ENCODE data around the gene UCP3.
"Not testable (repeated sequence)": the region's sequence is repeated elsewhere in the genome, so short reads cannot be mapped to it uniquely, and the experiment has no call there.

Gene UCP3

GRCh38 chr11:73999581-74000306 lies 9.1 kb downstream of the UCP3 start:
- no peak for DNase-seq

GRCh38 chr11:73998846-73999575 lies 9.9 kb downstream of the UCP3 start:
- DNase-seq: no peak

- no peak for DNase-seq
These were observed 11.6 kb downstream of the UCP3 start for GRCh38 chr11:73997120-73997770.

DNA sequence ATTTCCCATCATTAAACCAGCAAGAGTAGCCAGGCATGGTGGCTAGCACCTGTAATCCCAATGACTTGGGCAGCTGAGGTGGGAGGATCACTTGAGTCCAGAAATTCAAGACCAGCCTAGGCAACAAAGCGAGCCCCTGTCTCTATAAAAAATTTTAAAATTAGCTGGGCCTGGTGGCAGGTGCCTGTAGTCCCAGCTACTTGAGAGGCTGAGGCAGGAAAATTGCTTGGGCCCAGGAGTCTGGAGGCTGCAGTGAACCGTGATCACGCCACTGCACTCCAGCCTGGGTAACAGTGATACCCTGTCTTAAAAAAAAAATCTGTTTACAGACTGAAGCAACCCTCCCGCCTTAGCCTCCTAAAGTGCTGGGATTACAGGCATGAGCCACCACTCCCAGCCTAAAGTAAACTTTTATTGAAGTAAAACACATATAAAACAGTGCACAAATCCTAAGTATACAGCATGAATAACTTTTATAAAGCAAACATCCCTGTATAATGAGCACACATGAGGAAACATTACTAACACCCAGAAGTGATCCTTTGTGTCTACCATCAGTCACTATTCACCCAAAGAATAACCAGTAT lies 12.6 kb downstream of the UCP3 start:
- no peak for DNase-seq

DNA sequence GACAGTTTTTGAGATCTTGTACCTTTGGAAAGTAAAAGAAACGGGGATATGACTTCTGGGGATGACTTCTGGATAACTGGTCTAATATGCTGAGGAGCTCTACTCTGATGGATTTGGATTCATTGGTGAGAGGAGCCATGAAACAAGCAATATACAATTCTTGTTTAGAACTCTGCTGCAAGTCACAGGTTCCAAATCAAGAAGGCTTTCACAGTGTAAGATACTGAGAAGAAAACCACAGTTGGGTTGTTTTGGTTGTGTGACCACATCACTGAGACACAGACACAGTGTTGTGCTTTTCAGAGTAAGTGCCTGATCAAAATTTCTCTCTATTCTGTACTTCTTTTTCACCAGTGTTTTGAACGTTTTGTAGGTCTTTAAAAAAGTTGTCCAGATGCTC lies 13.2 kb downstream of the UCP3 start:
- no peak for DNase-seq

- no peak for DNase-seq
These were observed 13.6 kb downstream of the UCP3 start for GRCh38 chr11:73995247-73995646.

GRCh38 chr11:73991471-73992006 lies 17.3 kb downstream of the UCP3 start:
- no peak for DNase-seq

- no peak for DNase-seq
These were observed 18.2 kb downstream of the UCP3 start for GRCh38 chr11:73990730-73991129.

DNA sequence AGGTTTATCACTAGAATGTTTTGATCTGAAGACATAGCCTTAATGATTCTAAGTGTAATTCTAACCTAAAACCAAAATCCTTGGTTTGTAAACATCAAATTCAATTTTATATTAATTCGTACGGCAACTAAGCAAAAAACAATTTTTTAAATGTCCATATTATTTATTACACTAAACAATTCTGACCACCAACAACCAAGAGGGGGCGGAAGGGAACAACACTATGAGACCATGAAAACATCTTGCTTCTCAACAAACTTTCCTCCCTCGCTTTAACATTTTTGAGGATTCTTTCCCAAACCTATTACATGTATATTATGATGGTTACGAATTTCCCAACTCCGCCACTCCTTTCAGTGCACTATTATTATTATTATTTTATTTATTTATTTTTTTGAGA lies 19.7 kb downstream of the UCP3 start:
- DNase-seq: no peak

DNA sequence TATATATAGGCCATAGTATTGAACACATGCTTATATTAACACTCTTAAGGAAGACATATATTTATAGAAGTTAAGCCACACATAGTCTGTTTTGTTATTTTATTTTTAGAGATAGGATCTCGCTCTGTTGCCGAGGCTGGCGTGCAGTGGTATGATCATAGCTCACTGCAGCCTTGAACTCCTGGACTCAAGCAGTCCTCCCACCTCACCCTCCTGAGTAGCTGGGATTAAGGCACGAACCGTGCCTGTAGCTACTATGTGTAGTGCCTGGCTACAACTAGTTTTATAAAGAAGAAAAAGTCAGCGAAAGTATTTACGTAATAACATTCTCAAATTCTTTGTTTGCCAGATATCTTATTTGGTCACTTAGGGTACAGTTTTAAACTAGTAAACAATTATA lies 20.7 kb downstream of the UCP3 start:
- DNase-seq: no peak

GRCh38 chr11:73985661-73986060 lies 23.2 kb downstream of the UCP3 start:
- DNase-seq: not testable (repeated sequence)

DNA sequence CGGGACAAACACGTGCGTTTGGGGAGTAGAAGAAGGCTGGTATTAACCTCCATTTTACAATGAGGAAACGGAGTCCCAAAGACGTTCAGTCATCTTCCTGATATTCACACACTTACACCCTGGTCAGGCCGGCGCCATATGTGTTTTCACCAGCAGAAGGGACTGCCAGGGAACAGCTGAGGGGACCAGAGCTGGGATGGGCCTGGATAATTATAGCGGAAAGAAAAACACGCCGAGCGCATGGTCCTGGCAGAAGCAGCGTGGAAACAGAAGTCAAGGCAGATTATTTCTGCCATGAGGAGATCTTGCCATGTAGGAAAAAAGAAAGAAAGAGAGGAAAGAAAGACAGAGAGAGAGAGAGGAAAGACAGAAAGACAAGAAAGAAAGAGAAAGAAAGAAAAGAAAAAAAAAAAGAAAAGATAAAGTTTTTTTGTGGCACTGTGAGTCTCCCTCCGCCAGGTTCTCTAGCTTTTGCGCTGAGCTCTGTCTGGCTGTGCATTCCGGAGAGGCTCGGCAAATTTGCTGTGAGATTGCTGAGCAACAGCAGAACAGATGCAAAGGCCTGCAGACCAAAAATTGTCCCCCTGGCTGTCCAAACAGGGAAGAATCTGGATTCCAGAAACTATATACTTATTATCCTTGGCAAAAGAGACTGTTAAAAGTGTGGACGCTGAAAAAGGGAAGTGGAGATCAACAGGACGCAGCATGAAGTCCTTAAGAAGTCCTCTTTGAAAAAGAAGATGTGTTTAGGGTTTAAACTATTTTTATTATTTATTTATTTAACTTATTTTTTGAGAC lies 24.9 kb downstream of the UCP3 start:
- DNase-seq: no peak

DNA sequence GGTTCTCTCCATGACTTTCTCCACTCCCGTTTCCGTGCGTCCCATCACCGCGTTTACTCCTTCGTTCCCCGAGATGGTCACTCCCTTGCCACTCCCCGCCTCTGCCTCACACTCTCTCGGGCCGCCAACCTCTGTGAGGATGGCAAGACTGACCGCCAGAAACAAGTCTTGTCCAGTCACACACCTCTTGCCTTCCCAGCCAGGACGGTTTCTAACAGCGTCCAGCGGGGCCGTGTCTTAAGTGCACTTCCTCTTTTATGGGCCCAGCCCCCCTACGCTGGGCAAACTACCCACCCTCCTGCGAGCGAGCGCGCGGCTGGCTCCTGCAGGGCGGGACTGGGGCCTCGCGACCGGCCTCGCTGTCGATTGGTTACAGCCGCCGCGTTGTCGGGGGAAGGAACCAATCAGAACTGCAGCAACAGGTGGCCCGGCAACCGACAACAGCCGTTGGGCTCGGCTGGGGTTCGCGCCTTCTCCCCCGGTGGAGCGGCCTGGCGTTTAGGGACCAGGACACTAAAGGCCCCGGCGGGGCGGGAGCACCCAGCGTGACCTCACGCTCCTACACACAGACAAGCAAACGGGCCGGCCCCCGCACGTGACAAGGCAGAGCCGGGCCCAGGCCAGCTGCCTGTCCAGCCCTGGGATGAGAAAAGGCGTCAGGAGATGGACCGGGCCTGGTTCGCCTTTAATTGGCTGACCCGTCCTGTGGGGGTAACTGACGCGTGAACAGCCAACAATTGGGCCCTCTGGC lies 25.7 kb downstream of the UCP3 start:
- peak; percentile 89 for DNase-seq

- peak; percentile 89 for DNase-seq
These were observed 26.3 kb downstream of the UCP3 start, which contains the start of gene UCP2 for GRCh38 chr11:73982595-73982989. Gene UCP2, minus strand, starts transcription at chr11:73982843. Its CDS starts 4,465 bp downstream, at chr11:73978378.

DNA sequence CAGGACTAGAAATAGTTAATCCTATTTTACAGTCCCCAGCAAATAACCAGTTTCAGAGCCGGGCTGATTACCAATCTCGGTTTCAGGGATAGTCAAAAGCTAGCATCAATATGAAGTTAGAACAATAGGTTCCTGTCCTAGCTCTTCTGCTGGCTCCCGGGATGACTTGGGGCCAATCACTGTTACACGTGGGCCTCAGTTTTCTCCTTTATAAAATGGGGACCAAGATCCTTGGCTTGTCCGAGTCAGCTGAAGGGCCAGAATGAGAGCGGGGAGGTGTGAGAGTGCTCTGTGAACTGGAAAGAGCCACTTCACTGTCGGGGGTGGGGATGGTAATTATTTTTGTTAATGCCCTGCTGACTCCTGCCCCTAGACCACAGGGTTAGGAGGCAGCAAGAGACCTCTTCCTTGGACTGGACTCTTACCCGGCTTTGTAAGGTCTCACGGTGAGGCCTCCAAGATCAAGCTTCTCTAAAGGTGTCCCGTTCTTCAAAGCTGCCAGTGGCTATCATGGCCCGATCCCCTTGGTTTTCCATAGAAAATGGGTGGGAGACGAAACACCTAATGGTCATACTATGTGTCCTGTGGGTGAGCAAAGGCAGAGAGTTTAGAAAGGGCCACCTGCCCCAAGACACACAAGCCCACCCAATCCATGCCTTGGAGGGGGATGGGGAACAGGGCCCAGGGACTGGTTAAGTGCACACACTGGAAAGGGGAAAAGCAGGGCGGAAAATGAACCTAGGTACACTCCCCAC lies 27.7 kb downstream of the UCP3 start:
- DNase-seq: no peak

- peak; percentile 78 for DNase-seq
These were observed 28.6 kb downstream of the UCP3 start for GRCh38 chr11:73980001-73980961.

GRCh38 chr11:73978576-73979086 lies 30.3 kb downstream of the UCP3 start:
- no peak for DNase-seq

DNA sequence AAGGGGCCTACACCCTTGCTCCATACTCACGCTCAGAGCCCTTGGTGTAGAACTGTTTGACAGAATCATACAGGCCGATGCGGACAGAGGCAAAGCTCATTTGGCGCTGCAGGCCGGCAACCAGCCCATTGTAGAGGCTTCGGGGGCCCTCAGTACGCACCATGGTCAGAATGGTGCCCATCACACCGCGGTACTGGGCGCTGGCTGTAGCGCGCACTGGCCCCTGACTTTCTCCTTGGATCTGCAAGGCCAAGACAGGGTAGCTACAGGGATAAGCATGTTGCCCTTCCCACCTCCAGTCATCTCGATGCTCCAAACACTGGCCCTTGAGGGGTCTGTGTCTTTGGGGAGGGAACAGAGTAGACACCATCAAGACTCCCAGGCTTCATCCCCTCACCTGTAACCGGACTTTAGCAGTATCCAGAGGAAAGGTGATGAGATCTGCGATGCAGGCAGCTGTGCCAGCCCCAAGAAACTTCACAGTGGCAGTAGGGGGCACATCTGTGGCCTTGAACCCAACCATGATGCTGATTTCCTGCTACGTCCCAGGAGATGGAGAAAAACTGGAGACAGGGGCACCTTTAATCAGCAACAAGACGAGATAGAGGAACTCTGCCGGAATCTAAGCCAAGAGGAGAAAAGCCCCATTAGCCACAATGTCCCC lies 30.9 kb downstream of the UCP3 start:
- DNase-seq: no peak

All from activated T-cell treated with anti-CD3 and anti-CD28 coated beads, Interleukin-2, amount 50 U/mL, for 1 hour (primary cell).